WI38 (cell line): ENCODE results near the gene CMTM4.
A peak's percentile ranks its signal among the peaks of the same experiment; 100 is the strongest.

ENCODE experiments used
- H3K4me3 ChIP-seq: 2 replicates; pipeline ENCODE4 v1.5.1; 2011; ENCODE audit warnings: low read depth, mild to moderate bottlenecking, control low read depth, low read length
- CTCF ChIP-seq: IDR thresholded peaks from 2 replicates; pipeline ENCODE4 v1.5.1; 2012; ENCODE audit warnings: low read depth, mild to moderate bottlenecking, control low read depth, low read length

The CMTM4 gene

GRCh38 chr16:66735891-66736290 is 39.3 kb upstream of the CMTM4 start:
- no peak for TF ChIP-seq CTCF
- H3K4me3 ChIP-seq, result no peak overlapping the region

GRCh38 chr16:66731101-66731500 is 34.6 kb upstream of the CMTM4 start:
- no peak overlapping the region for H3K4me3 ChIP-seq
- TF ChIP-seq CTCF, result no peak

GRCh38 chr16:66728804-66729203 is 32.3 kb upstream of the CMTM4 start:
- no peak overlapping the region for H3K4me3 ChIP-seq
- TF ChIP-seq CTCF, result no peak

- TF ChIP-seq CTCF, result peak; percentile 35; the same call in 1 of the 2 replicates
- H3K4me3 ChIP-seq, result no peak overlapping the region
Observed at GRCh38 chr16:66728117-66728787, 31.7 kb upstream of the CMTM4 start.

- no peak overlapping the region for H3K4me3 ChIP-seq
- TF ChIP-seq CTCF, result no peak
Observed at GRCh38 chr16:66720766-66721165, 24.2 kb upstream of the CMTM4 start.

GRCh38 chr16:66719246-66719645 is 22.7 kb upstream of the CMTM4 start:
- H3K4me3 ChIP-seq, result no peak overlapping the region
- TF ChIP-seq CTCF, result no peak

GRCh38 chr16:66717776-66718175 is 21.2 kb upstream of the CMTM4 start:
- no peak for TF ChIP-seq CTCF
- no peak overlapping the region for H3K4me3 ChIP-seq
